Measurements from ENCODE around the gene TMEM164.

The TMEM164 gene

GRCh38 chrX:110114260-110114776 is 111.4 kb downstream of the TMEM164 start:
- TF ChIP-seq FOXP2 (optimal IDR thresholded peaks at IDR 0.05; ENCODE audit: borderline replicate concordance, extremely low read depth, extremely low read length, insufficient read depth) (no peak), POLR2AphosphoS5 (IDR thresholded peaks at IDR 0.05; ENCODE audit: low read depth, low read length) (no peak), SIN3A (IDR thresholded peaks at IDR 0.05; ENCODE audit: borderline replicate concordance, insufficient read depth, low read length) (no peak), REST (IDR thresholded peaks at IDR 0.05; ENCODE audit: insufficient read depth in 1 of 2, low read depth in 2 of 2, low read length in 2 of 2) (no peak), TAF1 (IDR thresholded peaks at IDR 0.05; ENCODE audit: borderline replicate concordance, insufficient read depth, low read length) (no peak)

- TF ChIP-seq REST (IDR thresholded peaks at IDR 0.05; ENCODE audit: insufficient read depth in 1 of 2, low read depth in 2 of 2, low read length in 2 of 2) (no peak), POLR2AphosphoS5 (IDR thresholded peaks at IDR 0.05; ENCODE audit: low read depth, low read length) (no peak), FOXP2 (optimal IDR thresholded peaks at IDR 0.05; ENCODE audit: borderline replicate concordance, extremely low read depth, extremely low read length, insufficient read depth) (no peak), SIN3A (IDR thresholded peaks at IDR 0.05; ENCODE audit: borderline replicate concordance, insufficient read depth, low read length) (no peak), TAF1 (IDR thresholded peaks at IDR 0.05; ENCODE audit: borderline replicate concordance, insufficient read depth, low read length) (no peak)
These were observed 113.4 kb downstream of the TMEM164 start for GRCh38 chrX:110116066-110116980.

- TF ChIP-seq TAF1 (IDR thresholded peaks at IDR 0.05; ENCODE audit: borderline replicate concordance, insufficient read depth, low read length) (no peak), SIN3A (IDR thresholded peaks at IDR 0.05; ENCODE audit: borderline replicate concordance, insufficient read depth, low read length) (no peak), FOXP2 (optimal IDR thresholded peaks at IDR 0.05; ENCODE audit: borderline replicate concordance, extremely low read depth, extremely low read length, insufficient read depth) (no peak), POLR2AphosphoS5 (IDR thresholded peaks at IDR 0.05; ENCODE audit: low read depth, low read length) (no peak), REST (IDR thresholded peaks at IDR 0.05; ENCODE audit: insufficient read depth in 1 of 2, low read depth in 2 of 2, low read length in 2 of 2) (no peak)
These were observed 115.6 kb downstream of the TMEM164 start for GRCh38 chrX:110118530-110118929.

- TF ChIP-seq REST (IDR thresholded peaks at IDR 0.05; ENCODE audit: insufficient read depth in 1 of 2, low read depth in 2 of 2, low read length in 2 of 2): no peak
- TF ChIP-seq TAF1 (IDR thresholded peaks at IDR 0.05; ENCODE audit: borderline replicate concordance, insufficient read depth, low read length): no peak
- TF ChIP-seq POLR2AphosphoS5 (IDR thresholded peaks at IDR 0.05; ENCODE audit: low read depth, low read length): no peak
- TF ChIP-seq FOXP2 (optimal IDR thresholded peaks at IDR 0.05; ENCODE audit: borderline replicate concordance, extremely low read depth, extremely low read length, insufficient read depth): no peak
- TF ChIP-seq SIN3A (IDR thresholded peaks at IDR 0.05; ENCODE audit: borderline replicate concordance, insufficient read depth, low read length): no peak
These were observed 116.6 kb downstream of the TMEM164 start for GRCh38 chrX:110119480-110119879.

Data from PFSK-1 (cell line).